Measurements from ENCODE around the gene AQP7. TPM values are rescaled to one million over a fixed set of nuclear protein-coding genes. Genes with fewer than 3 reads are reported as not detected.

AQP7 gene
- total RNA-seq, 1 donor from 2014 or later, result 3.7 TPM

- no peak overlapping the region for H3K4me3 ChIP-seq
- DNase-seq, result no peak
- intact Hi-C loops (cut with DNase I), result no loop called here
- H3K4me1 ChIP-seq, result no peaks in the 10 kb centered on the region
- no peak overlapping the region for H3K27ac ChIP-seq
- TF ChIP-seq CTCF (IDR thresholded peaks at IDR 0.05), result no peak
- ATAC-seq, result no peak
- H3K36me3 ChIP-seq, result peaks cover 78% of the 10 kb centered on the region
- H3K9me3 ChIP-seq, result no peaks in the 10 kb centered on the region
- H3K27me3 ChIP-seq (ENCODE audit: low read depth), result no peaks in the 10 kb centered on the region
Measured at GRCh38 chr9:33346564-33346963, 55.8 kb downstream of the AQP7 start.

DNA sequence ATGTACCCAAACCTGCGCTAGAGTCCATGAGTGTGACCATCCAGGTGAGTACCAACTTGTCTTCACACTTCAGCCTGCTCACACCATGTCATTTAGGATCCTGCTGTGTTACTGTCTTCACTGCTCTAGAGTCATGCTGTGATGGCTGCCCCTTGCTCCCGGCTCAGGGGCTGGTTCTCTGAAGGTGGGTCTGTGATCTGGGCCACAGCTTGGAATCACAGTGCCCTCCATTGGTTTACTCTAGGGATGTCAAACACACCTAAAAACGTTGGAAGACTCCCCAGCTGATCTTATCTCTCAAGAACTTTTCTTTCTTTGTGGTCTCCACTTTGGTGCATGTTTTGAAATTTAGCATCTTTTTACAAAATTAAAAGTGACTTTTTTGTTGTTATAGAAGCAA lies 58.2 kb downstream of the AQP7 start:
- Histone ChIP-seq H3K4me1 (no peaks in the 10 kb centered on the region), H3K4me3 (no peak overlapping the region), H3K9me3 (peaks cover 8% of the 10 kb centered on the region), H3K27ac (no peak overlapping the region), H3K36me3 (peaks cover 100% of the 10 kb centered on the region), H3K27me3 (ENCODE audit: low read depth) (no peaks in the 10 kb centered on the region)
- intact Hi-C loops (cut with DNase I), result no loop called here
- no peak for TF ChIP-seq CTCF (IDR thresholded peaks at IDR 0.05)
- DNase-seq (no peak), ATAC-seq (no peak)

- no peak overlapping the region for H3K27ac ChIP-seq
- TF ChIP-seq CTCF (IDR thresholded peaks at IDR 0.05), result no peak
- H3K4me3 ChIP-seq, result no peak overlapping the region
- intact Hi-C loops (cut with DNase I), result no loop called here
- peaks cover 100% of the 10 kb centered on the region for H3K36me3 ChIP-seq
- no peak for DNase-seq
- no peaks in the 10 kb centered on the region for H3K27me3 ChIP-seq (ENCODE audit: low read depth)
- no peaks in the 10 kb centered on the region for H3K4me1 ChIP-seq
- peaks cover 8% of the 10 kb centered on the region for H3K9me3 ChIP-seq
- no peak for ATAC-seq
Measured at GRCh38 chr9:33341182-33341581, 61.2 kb downstream of the AQP7 start.

- H3K4me3 ChIP-seq, result no peak overlapping the region
- intact Hi-C loops (cut with DNase I), result no loop called here
- H3K27ac ChIP-seq, result no peak overlapping the region
- TF ChIP-seq CTCF (IDR thresholded peaks at IDR 0.05), result no peak
- no peaks in the 10 kb centered on the region for H3K27me3 ChIP-seq (ENCODE audit: low read depth)
- peaks cover 100% of the 10 kb centered on the region for H3K36me3 ChIP-seq
- H3K4me1 ChIP-seq, result no peaks in the 10 kb centered on the region
- no peak for ATAC-seq
- peaks cover 8% of the 10 kb centered on the region for H3K9me3 ChIP-seq
- DNase-seq, result no peak
Measured at GRCh38 chr9:33340186-33340585, 62.2 kb downstream of the AQP7 start.

Other genes with a start within 250 kb of the AQP7 start
- 72.0 TPM for gene B4GALT1, start 235.2 kb downstream of the AQP7 start, total RNA-seq
- gene SPINK4, start 162.4 kb downstream of the AQP7 start, total RNA-seq, result not detected
- gene BAG1, start 137.9 kb downstream of the AQP7 start, total RNA-seq, result 98.5 TPM
- 80.9 TPM for gene CHMP5, start 137.5 kb downstream of the AQP7 start, total RNA-seq
- gene NFX1, start 112.1 kb downstream of the AQP7 start, total RNA-seq, result 36.2 TPM
- 357 TPM for gene AQP3, start 45.0 kb upstream of the AQP7 start, total RNA-seq
- gene NOL6, start 71.4 kb upstream of the AQP7 start, total RNA-seq, result 27.6 TPM
- 0.65 TPM for gene ANKRD18B, start 121.7 kb upstream of the AQP7 start, total RNA-seq